Measurements from ENCODE around the gene MARK3.

DNA sequence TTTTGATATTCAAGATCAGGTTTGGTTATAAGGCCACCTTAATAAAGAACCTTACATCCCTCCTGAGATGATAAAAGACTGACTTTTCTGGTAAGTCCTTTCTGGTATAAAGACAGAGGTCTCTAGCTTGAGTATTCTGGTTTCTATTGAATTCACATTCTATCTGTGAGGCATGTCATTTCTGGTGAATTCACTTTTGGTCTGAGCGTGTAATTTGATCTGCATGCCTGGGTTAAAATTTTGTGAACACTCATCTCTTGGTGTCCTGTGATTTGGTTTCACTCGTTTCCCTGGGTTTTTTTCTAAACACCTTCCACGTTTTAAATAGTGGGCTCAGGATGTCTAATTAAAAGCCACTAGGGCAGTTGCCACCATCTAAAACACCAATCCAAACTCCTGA is 38.9 kb upstream of the MARK3 start:
- no peak for TF ChIP-seq BHLHE40 (IDR thresholded peaks at IDR 0.05; ENCODE audit: borderline replicate concordance in 1 of 2, low read depth in 2 of 2, low read length in 1 of 2)
- TF ChIP-seq, protein P1, sequence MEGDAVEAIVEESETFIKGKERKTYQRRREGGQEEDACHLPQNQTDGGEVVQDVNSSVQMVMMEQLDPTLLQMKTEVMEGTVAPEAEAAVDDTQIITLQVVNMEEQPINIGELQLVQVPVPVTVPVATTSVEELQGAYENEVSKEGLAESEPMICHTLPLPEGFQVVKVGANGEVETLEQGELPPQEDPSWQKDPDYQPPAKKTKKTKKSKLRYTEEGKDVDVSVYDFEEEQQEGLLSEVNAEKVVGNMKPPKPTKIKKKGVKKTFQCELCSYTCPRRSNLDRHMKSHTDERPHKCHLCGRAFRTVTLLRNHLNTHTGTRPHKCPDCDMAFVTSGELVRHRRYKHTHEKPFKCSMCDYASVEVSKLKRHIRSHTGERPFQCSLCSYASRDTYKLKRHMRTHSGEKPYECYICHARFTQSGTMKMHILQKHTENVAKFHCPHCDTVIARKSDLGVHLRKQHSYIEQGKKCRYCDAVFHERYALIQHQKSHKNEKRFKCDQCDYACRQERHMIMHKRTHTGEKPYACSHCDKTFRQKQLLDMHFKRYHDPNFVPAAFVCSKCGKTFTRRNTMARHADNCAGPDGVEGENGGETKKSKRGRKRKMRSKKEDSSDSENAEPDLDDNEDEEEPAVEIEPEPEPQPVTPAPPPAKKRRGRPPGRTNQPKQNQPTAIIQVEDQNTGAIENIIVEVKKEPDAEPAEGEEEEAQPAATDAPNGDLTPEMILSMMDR (IDR thresholded peaks at IDR 0.05 in 2 of 3, conservative IDR thresholded peaks at IDR 0.05 in 1 of 3; ENCODE audit: control insufficient read depth in 2 of 3, extremely low read depth in 1 of 3, insufficient read depth in 1 of 3, low read depth in 3 of 3, low read length in 3 of 3): no peak
- TF ChIP-seq EP300 (IDR thresholded peaks at IDR 0.05; ENCODE audit: borderline replicate concordance in 1 of 2, control insufficient read depth in 1 of 2, low read depth in 2 of 2, low read length in 2 of 2): no peak
- no peak for TF ChIP-seq ZNF24 (IDR thresholded peaks at IDR 0.05)
- TF ChIP-seq CBX5 (IDR thresholded peaks at IDR 0.05; ENCODE audit: low read depth): no peak
- TF ChIP-seq, protein P2, sequence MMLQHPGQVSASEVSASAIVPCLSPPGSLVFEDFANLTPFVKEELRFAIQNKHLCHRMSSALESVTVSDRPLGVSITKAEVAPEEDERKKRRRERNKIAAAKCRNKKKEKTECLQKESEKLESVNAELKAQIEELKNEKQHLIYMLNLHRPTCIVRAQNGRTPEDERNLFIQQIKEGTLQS (IDR thresholded peaks at IDR 0.05; ENCODE audit: borderline replicate concordance, extremely low read depth, low read depth, low read length): no peak
- TF ChIP-seq, protein P3, sequence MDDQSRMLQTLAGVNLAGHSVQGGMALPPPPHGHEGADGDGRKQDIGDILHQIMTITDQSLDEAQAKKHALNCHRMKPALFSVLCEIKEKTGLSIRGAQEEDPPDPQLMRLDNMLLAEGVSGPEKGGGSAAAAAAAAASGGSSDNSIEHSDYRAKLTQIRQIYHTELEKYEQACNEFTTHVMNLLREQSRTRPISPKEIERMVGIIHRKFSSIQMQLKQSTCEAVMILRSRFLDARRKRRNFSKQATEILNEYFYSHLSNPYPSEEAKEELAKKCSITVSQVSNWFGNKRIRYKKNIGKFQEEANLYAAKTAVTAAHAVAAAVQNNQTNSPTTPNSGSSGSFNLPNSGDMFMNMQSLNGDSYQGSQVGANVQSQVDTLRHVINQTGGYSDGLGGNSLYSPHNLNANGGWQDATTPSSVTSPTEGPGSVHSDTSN (IDR thresholded peaks at IDR 0.05; ENCODE audit: insufficient replicate concordance, low read depth, low read length): no peak
- TF ChIP-seq FOXK2 (IDR thresholded peaks at IDR 0.05): no peak

All from GM12878 (cell line).